ENCODE measurements around the gene ERMP1. TPM values are rescaled to one million over a fixed set of nuclear protein-coding genes. Genes with fewer than 3 reads are reported as not detected.

ERMP1 gene
- total and polyA plus RNA-seq, 10 of the 15 experiments (the other 5 are each of a cell fraction or from before 2014, with no cell fraction given): 2.4 to 42.1 (median 8.1) TPM

DNA sequence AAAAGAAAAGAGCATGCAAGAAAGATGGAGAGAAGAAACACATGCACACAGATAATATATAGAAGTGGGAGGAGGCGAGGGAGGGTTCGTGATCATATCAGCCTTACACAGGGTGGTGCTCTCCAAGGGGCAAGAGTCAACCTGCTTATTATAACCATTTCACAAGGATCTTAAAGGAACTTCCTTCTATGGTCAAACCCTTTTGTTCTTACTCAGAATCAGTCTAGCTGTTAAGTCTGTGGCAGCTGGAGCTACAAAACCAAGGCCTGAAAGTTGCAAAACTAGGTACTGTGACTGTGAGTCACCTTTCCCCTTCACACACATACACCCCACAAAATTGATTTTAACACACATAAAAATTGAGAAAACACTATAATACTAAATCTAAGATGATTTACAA, 18.5 kb upstream of the ERMP1 start (continued):
- TF ChIP-seq, protein P1, sequence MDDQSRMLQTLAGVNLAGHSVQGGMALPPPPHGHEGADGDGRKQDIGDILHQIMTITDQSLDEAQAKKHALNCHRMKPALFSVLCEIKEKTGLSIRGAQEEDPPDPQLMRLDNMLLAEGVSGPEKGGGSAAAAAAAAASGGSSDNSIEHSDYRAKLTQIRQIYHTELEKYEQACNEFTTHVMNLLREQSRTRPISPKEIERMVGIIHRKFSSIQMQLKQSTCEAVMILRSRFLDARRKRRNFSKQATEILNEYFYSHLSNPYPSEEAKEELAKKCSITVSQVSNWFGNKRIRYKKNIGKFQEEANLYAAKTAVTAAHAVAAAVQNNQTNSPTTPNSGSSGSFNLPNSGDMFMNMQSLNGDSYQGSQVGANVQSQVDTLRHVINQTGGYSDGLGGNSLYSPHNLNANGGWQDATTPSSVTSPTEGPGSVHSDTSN (IDR thresholded peaks at IDR 0.05; ENCODE audit: insufficient replicate concordance, low read depth, low read length): no peak

- Histone ChIP-seq H3K9ac (ENCODE audit: control insufficient read depth, insufficient read depth, low read length) (no peak overlapping the region), H3K4me3 (no peak overlapping the region), H3K27ac (ENCODE audit: control insufficient read depth, insufficient read depth) (peak overlapping the region; percentile 54; the same call in 1 of the 2 replicates), H2AFZ (ENCODE audit: control insufficient read depth, low read depth, low read length) (peak overlapping the region; percentile 1; the same call in 1 of the 2 replicates), H3K9me3 (replicated peaks; ENCODE audit: control insufficient read depth, insufficient read depth, low read length) (no peaks in the 10 kb centered on the region; the same call in 2 of the 3 replicates), H3K79me2 (ENCODE audit: control insufficient read depth, insufficient read depth, low read length) (no peaks in the 10 kb centered on the region), H4K20me1 (ENCODE audit: control insufficient read depth, insufficient read depth) (no peaks in the 10 kb centered on the region), H3K4me1 (ENCODE audit: control insufficient read depth, insufficient read depth, low read length) (peaks cover 42% of the 10 kb centered on the region), H3K4me2 (ENCODE audit: control insufficient read depth, insufficient read depth) (peak overlapping the region; percentile 41; the same call in 1 of the 2 replicates), H3K36me3 (ENCODE audit: control insufficient read depth in 2 of 2, insufficient read depth in 2 of 2, low read length in 1 of 2) (no peaks in the 10 kb centered on the region), H3K27me3 (replicated peaks in 1 of 2; ENCODE audit: control insufficient read depth in 2 of 2, insufficient read depth in 2 of 2, low read length in 1 of 2) (no peaks in the 10 kb centered on the region)
- ATAC-seq (peak; percentile 27), FAIRE-seq (no peak), DNase-seq (ENCODE audit: low read depth, low spot score) (no peak)
- ChIA-PET CTCF (interaction anchor here (1.3 to 4.3 kb wide), 12 partner anchors 9 to 204 kb away, joined by 3 to 31 read pairs (median 12); partner anchors contain the start of gene ERMP1), POLR2A (interaction anchor here (0.9 to 10.5 kb wide), 9 partner anchors 9 to 267 kb away, joined by 3 to 142 read pairs (median 4); partner anchors contain the start of genes ERMP1 and RIC1), RAD21 (ENCODE audit: unreplicated experiment) (interaction anchor here (1.0 to 5.5 kb wide), 10 partner anchors 16 to 157 kb away, joined by 3 to 59 read pairs (median 10); partner anchors contain the start of gene ERMP1), SMC1A (ENCODE audit: uncharacterized antibody, unreplicated experiment) (interaction anchor here (0.8 to 5.5 kb wide), 20 partner anchors 8 to 223 kb away, joined by 3 to 58 read pairs (median 8); partner anchors contain the start of gene ERMP1)
- in situ Hi-C loops (cut with MboI): no loop called here
- BruUV-seq (replicated peaks): no TSS peak
- no peak for TF ChIP-seq IKZF1 (conservative IDR thresholded peaks at IDR 0.05)
- TF ChIP-seq NFYB (IDR thresholded peaks at IDR 0.05; ENCODE audit: insufficient read depth, low read depth, low read length): no peak
- TF ChIP-seq, protein P2, sequence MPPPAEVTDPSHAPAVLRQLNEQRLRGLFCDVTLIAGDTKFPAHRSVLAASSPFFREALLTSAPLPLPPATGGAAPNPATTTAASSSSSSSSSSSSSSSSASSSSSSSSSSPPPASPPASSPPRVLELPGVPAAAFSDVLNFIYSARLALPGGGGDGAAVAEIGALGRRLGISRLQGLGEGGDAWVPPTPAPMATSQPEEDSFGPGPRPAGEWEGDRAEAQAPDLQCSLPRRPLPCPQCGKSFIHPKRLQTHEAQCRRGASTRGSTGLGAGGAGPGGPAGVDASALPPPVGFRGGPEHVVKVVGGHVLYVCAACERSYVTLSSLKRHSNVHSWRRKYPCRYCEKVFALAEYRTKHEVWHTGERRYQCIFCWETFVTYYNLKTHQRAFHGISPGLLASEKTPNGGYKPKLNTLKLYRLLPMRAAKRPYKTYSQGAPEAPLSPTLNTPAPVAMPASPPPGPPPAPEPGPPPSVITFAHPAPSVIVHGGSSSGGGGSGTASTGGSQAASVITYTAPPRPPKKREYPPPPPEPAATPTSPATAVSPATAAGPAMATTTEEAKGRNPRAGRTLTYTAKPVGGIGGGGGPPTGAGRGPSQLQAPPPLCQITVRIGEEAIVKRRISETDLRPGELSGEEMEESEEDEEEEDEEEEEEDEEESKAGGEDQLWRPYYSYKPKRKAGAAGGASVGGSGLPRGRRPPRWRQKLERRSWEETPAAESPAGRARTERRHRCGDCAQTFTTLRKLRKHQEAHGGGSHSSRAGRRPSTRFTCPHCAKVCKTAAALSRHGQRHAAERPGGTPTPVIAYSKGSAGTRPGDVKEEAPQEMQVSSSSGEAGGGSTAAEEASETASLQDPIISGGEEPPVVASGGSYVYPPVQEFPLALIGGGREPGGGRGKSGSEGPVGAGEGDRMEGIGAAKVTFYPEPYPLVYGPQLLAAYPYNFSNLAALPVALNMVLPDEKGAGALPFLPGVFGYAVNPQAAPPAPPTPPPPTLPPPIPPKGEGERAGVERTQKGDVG (CRISPR knock-in tag; IDR thresholded peaks at IDR 0.05): no peak
- TF ChIP-seq SKIL (IDR thresholded peaks at IDR 0.05; ENCODE audit: low read depth, poor library complexity, severe bottlenecking): no peak
- no peak for TF ChIP-seq RFX5 (IDR thresholded peaks at IDR 0.05; ENCODE audit: low read depth, low read length)
- intact Hi-C loops (cut with micrococcal nuclease; ENCODE audit: unreplicated experiment): no loop called here
These were observed 17.8 kb upstream of the ERMP1 start for GRCh38 chr9:5850724-5851122.

Measured in GM12878 (cell line).